ENCODE measurements around the gene OR2B2. TPM values are rescaled to one million over a fixed set of nuclear protein-coding genes. Genes with fewer than 3 reads are reported as not detected.

The OR2B2 gene
- total RNA-seq, 1 donor from 2014 or later = not detected

- peak; percentile 58 for DNase-seq (ENCODE audit: low spot score)
These were observed 44.9 kb downstream of the OR2B2 start for GRCh38 chr6:27867051-27867944.

GRCh38 chr6:27866357-27867050 is 45.7 kb downstream of the OR2B2 start:
- DNase-seq (ENCODE audit: low spot score) = no peak

GRCh38 chr6:27865850-27866356 is 46.3 kb downstream of the OR2B2 start:
- DNase-seq (ENCODE audit: low spot score) = no peak

GRCh38 chr6:27864906-27865849 is 47.0 kb downstream of the OR2B2 start:
- DNase-seq (ENCODE audit: low spot score) = peak; percentile 70

GRCh38 chr6:27863962-27864905 is 48.0 kb downstream of the OR2B2 start:
- no peak for DNase-seq (ENCODE audit: low spot score)

GRCh38 chr6:27862396-27863066 is 49.7 kb downstream of the OR2B2 start:
- no peak for DNase-seq (ENCODE audit: low spot score)

- DNase-seq (ENCODE audit: low spot score) = no peak
These were observed 50.3 kb downstream of the OR2B2 start for GRCh38 chr6:27861861-27862260.

- DNase-seq (ENCODE audit: low spot score) = no peak
These were observed 50.8 kb downstream of the OR2B2 start for GRCh38 chr6:27861276-27861840.

Other genes starting within 250 kb of the OR2B2 start
- not detected for gene OR2B6, start 44.8 kb upstream of the OR2B2 start, total RNA-seq
- gene ZNF165, start 168.2 kb upstream of the OR2B2 start, total RNA-seq = 1.6 TPM
- 9.9 TPM for gene ZSCAN16, start 212.2 kb upstream of the OR2B2 start, total RNA-seq
- 28.6 TPM for gene ZKSCAN8, start 229.5 kb upstream of the OR2B2 start, total RNA-seq

Data from ureter (tissue), 1 donor.